ENCODE data around the gene LYL1. TPM values are rescaled to one million over a fixed set of nuclear protein-coding genes. Genes with fewer than 3 reads are reported as not detected.

The LYL1 gene
- total RNA-seq, 2 donors from 2014 or later = 4.6 to 13.3 TPM

GRCh38 chr19:13063461-13064091, 39.1 kb downstream of the LYL1 start:
- no peak for TF ChIP-seq POLR2A (IDR thresholded peaks at IDR 0.05)
- TF ChIP-seq POLR2AphosphoS5 (IDR thresholded peaks at IDR 0.05) = no peak
- TF ChIP-seq, protein P1, sequence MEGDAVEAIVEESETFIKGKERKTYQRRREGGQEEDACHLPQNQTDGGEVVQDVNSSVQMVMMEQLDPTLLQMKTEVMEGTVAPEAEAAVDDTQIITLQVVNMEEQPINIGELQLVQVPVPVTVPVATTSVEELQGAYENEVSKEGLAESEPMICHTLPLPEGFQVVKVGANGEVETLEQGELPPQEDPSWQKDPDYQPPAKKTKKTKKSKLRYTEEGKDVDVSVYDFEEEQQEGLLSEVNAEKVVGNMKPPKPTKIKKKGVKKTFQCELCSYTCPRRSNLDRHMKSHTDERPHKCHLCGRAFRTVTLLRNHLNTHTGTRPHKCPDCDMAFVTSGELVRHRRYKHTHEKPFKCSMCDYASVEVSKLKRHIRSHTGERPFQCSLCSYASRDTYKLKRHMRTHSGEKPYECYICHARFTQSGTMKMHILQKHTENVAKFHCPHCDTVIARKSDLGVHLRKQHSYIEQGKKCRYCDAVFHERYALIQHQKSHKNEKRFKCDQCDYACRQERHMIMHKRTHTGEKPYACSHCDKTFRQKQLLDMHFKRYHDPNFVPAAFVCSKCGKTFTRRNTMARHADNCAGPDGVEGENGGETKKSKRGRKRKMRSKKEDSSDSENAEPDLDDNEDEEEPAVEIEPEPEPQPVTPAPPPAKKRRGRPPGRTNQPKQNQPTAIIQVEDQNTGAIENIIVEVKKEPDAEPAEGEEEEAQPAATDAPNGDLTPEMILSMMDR (IDR thresholded peaks at IDR 0.05) = no peak
- whole genome bisulfite sequencing = 51% methylated on average over 5 of the region's 5 CpGs
- Histone ChIP-seq H3K27me3 (replicated peaks; ENCODE audit: insufficient read depth) (no peaks in the 10 kb centered on the region), H3K9me3 (no peaks in the 10 kb centered on the region), H3K36me3 (no peaks in the 10 kb centered on the region), H3K4me1 (replicated peaks) (peaks cover 58% of the 10 kb centered on the region), H3K4me3 (no peak overlapping the region), H3K27ac (peak overlapping the region; percentile 61 to 95)
- intact Hi-C loops (cut with DNase I) = no loop called here
- no peak for DNase-seq (ENCODE audit: low spot score)

- no peak for TF ChIP-seq POLR2AphosphoS5 (IDR thresholded peaks at IDR 0.05)
- TF ChIP-seq, protein P1 (IDR thresholded peaks at IDR 0.05) = no peak
- no peak for TF ChIP-seq POLR2A (IDR thresholded peaks at IDR 0.05)
- intact Hi-C loops (cut with DNase I) = no loop called here
- no peaks in the 10 kb centered on the region for H3K36me3 ChIP-seq
- no peaks in the 10 kb centered on the region for H3K27me3 ChIP-seq (replicated peaks; ENCODE audit: insufficient read depth)
- H3K4me3 ChIP-seq = no peak overlapping the region
- DNase-seq (ENCODE audit: low spot score) = no peak
- no peaks in the 10 kb centered on the region for H3K9me3 ChIP-seq
- H3K4me1 ChIP-seq (replicated peaks) = peaks cover 65% of the 10 kb centered on the region
- peak overlapping the region; percentile 51 to 95 for H3K27ac ChIP-seq
These were observed 40.3 kb downstream of the LYL1 start for GRCh38 chr19:13062317-13062716.

DNA sequence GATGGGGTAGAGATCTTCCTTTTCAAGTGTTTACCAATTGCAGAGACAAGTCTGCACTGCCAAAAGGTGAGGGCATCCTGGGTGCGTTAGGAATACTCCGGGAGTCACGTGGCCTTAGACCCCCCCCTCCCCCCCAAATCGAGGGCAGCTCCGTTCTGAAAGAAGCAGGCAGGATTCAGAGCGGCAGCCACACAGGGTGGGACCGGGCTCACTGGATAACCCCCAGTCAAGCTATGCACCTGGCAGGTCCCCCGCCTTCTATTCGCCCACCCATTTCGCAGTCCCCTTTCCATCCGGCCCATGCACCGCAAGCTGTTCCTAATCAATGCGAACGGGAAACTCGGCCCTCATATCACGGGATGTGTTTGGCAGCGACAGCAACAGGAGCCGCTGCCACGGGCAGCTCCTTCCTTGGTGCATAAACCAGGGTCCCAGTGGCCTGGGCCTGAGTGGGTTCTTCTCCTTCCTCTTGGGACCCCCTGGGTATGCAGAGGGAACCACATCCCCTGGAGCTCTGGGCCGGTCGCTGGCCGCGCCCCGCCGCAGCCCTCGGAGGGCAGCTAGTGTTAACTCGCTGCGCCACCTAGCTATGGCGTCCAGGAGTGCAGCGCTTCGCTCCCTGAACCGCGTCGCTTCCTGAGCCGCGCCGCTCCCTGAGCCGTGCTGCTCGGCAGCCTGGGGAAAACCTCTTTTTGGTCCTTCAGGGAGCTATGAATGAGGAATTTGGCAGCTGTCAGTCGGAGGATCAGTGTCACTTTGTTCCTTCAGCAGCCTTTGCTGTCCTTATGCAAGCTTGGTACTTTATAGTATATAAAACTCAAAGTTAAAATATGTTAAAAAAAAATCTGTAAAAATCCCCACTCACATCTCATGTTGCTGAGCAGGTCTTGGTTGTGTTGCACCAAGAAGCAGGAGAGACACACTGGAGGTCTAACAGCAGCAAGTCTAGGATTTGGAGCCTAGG, 41.4 kb downstream of the LYL1 start:
- peak overlapping the region; percentile 14 to 22 for H3K4me3 ChIP-seq
- H3K27ac ChIP-seq = peak overlapping the region; percentile 95 to 96
- H3K4me1 ChIP-seq (replicated peaks) = peaks cover 66% of the 10 kb centered on the region
- intact Hi-C loops (cut with DNase I) = loop anchor here (1.0 to 2.0 kb wide), 2 partner anchors 64 to 78 kb away; no protein-coding TSS in a partner anchor
- H3K36me3 ChIP-seq = no peaks in the 10 kb centered on the region
- WGBS = under 1% methylated on average over 38 of the region's 40 CpGs
- TF ChIP-seq POLR2AphosphoS5 (IDR thresholded peaks at IDR 0.05) (peak; percentile 74), POLR2A (IDR thresholded peaks at IDR 0.05) (no peak)
- TF ChIP-seq, protein P1 (IDR thresholded peaks at IDR 0.05) = peak; percentile 85 to 98 (median 94)
- no peaks in the 10 kb centered on the region for H3K9me3 ChIP-seq
- H3K27me3 ChIP-seq (replicated peaks; ENCODE audit: insufficient read depth) = no peaks in the 10 kb centered on the region
- DNase-seq (ENCODE audit: low spot score) = peak; percentile 81

- TF ChIP-seq POLR2AphosphoS5 (IDR thresholded peaks at IDR 0.05) (no peak), POLR2A (IDR thresholded peaks at IDR 0.05) (no peak)
- TF ChIP-seq, protein P1 (IDR thresholded peaks at IDR 0.05) = no peak
- WGBS = 19% methylated on average over 19 of the region's 19 CpGs
- DNase-seq (ENCODE audit: low spot score) = no peak
- Histone ChIP-seq H3K4me1 (replicated peaks) (peaks cover 74% of the 10 kb centered on the region), H3K27ac (peak overlapping the region; percentile 95 to 96), H3K9me3 (no peaks in the 10 kb centered on the region), H3K36me3 (no peaks in the 10 kb centered on the region), H3K4me3 (no peak overlapping the region), H3K27me3 (replicated peaks; ENCODE audit: insufficient read depth) (no peaks in the 10 kb centered on the region)
- intact Hi-C loops (cut with DNase I) = loop anchor here (2.0 kb wide), 1 partner anchor 64 kb away; no protein-coding TSS in a partner anchor
These were observed 42.3 kb downstream of the LYL1 start for GRCh38 chr19:13060233-13060963.
